GM19035 (cell line): ENCODE measurements around the gene LUZP4.
"Not testable (repeated sequence)": the region's sequence is repeated elsewhere in the genome, so short reads cannot be mapped to it uniquely, and the experiment has no call there.

ENCODE experiments used
- ATAC-seq: cut with Tn5 transposase; IDR thresholded peaks from one replicate; pipeline ENCODE4 v1.9.1; 2021; ENCODE audit not compliant: unreplicated experiment

Gene LUZP4, protein sequence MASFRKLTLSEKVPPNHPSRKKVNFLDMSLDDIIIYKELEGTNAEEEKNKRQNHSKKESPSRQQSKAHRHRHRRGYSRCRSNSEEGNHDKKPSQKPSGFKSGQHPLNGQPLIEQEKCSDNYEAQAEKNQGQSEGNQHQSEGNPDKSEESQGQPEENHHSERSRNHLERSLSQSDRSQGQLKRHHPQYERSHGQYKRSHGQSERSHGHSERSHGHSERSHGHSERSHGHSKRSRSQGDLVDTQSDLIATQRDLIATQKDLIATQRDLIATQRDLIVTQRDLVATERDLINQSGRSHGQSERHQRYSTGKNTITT

DNA sequence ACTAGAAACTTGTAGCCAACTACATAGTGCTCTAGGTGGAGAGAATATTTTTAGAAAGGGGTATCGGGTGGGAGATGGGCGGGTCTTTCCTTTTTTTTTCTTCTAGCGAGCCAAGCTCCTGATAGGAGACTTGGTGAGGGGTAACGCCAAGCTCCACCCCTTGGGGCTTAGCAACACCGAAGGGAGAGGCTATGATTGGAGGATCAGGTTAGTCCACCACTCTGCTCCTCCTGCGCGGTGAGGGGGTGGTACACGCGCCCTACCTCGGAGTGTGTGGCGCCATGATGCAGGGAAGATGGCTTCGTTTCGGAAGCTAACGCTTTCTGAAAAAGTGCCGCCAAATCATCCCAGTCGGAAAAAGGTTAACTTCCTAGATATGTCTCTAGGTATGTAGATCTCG is at the start of gene LUZP4:
Gene LUZP4, plus strand, starts transcription at position 251 of the 400 bp plus-strand sequence. Its CDS starts 45 bp downstream, at position 296.
- ATAC-seq = no peak

DNA sequence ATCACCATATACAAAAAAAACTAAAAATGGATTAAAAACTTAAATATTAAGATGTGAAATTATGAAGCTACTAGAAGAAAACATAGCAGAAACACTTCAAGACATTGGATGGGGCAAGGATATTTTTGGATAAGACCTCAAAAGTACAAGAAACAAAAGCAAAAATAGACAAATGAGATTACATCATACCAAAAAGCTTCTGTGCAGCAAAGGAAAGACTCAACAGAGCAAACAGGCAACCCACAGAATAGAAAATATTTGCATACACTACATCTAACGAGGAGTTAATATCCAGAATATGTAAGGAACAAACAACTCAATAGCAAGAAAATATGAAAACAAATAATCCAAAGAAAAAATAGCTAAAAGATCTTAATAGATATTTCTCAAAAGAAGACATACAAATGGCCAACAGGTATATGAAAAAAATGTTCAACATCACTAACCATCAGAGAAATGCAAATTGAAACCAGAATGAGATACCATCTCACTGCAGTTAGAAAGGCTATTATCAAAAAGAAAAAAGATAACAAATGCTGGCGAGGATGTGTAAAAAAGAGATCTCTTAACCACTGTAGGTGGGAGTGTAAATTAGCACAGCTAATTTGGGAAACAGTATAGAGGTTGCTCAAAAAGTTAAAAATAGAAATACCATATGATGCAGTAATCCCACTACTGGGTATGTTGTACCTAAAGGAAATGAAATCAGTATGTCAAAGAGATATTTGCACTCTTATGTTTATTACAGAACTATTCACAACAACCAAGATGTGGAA is 37.9 kb upstream of the LUZP4 start:
- ATAC-seq = peak; percentile 82

DNA sequence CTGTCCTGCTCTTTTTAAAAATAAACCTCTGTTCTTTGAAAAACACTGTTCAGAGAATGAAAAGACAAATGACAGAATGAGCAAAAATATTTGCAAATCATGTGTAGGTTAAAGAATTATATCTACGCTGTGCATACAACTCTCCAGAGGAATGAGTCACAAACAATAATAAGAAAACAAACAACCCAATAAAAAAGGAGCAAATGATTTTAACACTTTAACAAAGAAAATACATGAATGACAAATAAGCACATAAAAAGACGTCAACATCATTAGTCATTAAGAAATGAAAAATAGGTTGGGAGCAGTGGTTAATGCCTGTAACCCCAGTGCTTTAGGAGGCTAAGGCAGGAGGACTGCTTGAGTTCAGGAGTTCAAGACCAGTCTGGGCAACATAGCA is 34.5 kb upstream of the LUZP4 start:
- no peak for ATAC-seq

DNA sequence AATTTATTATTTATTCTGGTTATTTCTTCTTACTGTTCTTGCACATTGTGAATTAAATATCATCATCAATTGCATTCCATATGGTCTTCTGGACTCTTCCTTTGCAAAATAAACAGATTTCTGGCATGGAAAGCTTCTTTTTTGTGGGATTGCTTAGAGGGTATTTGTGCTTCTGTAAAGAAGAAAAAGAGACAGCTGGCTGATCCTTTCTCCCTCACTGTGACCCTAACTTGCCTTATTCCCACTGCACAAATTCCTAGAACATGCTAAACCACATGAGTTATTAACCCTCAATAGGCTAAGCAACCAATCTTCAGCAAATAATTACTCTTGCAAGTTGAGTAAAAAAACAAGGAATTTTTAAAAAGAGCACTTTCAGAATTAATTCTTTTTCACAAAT is 31.8 kb upstream of the LUZP4 start:
- no peak for ATAC-seq

DNA sequence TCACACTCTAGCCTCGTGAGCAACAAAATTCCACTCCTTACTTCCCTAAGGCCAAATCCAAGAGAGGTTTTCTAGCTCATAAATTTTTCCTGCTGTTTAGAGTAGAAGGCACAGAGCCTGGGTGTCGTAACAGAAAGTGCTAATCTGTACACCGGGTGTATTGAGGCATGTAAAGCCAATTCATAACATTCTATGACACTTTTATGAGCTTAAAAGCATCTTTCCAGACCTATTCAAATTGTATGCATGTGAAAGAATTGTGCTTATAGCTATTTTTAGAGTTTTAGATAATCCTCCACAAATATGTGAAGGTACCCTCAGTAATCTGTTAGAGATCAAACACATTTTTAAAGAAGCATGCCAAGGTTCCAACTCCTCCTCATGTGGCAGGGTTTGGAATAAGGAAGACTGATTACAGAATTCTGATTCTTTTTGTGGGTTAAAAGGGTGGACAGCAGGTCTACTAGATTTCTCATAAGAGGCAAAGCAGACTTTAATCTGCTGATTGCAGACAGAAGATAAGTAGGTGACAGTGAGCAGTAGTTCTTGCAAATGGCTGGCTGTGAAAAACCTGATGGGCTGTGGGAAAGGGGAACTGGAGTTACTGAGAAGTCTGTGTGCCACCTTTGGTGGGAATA is 30.2 kb upstream of the LUZP4 start:
- no peak for ATAC-seq

DNA sequence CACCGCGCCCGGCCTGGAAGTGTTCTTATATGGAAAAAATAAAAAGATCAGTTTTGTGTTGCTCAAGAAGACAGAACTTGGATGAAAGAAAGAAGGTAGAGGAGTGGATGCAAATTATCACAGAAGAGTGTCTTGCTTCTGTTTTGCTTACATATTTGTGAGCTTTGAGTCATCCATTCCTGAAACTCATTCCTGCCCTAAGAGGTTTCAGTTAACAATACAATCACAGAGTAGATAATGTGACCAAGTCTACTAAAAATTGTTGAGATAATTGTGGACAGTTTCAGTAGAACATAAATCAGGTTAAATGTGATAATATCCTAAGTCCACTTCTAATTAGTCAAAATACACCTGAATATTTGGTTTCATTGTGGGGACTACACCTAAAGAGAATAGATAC is 29.2 kb upstream of the LUZP4 start:
- ATAC-seq = no peak

DNA sequence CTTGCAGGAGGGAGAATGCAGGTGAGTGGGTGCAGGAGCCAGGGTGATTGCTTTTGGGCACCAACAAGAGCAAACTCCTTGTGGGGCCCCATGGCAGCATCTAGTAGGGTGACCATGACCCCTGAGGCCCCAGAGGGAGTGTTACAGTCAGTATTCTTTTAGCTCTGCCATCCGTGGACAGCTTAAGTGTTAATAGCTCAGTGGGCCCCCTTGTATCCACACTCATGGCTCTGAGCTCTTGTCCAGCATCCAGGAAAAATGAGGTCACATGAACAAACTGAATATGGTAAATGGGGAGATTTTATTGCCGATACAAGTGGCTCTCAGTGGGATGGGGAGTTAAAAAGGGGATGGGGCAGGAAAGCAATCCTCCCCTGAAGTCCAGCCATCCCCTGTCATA is 28.4 kb upstream of the LUZP4 start:
- ATAC-seq = no peak

DNA sequence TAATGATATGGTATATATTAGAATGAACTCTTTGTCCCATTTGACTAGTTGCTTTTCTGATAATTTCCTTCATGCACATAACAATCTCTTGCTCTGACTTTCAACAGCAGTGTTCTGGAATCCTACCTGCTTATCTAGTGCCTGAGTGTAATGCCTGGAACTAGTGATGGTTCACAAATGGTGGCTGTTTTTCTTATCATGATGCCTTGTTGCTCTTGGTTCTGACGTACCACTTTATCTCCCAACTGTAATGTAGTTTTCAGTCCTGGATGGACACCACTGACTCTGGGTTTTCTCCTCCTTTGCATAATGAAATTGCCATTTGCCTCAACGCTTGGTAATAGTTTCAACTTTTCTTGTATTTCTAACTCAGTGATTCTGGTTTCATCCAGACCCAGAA is 25.5 kb upstream of the LUZP4 start:
- no peak for ATAC-seq

DNA sequence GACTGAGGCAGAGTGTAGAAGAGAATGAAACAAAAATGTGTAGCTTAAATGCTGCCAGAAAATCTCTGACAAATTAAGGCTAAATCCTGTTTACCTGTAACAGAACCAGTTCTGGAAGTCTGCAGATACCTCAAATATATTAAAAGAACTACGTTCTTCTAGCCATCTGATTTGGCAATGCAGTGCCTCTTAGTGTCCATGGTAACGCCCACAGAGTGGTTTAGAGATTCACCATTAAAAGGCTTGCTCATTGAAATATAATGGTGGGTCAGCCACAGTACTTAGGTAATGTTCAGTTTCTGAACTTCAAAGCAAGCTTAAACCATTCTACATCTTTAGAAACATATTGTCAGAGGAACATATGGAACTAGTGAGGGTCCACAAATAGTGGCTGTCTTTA is 23.2 kb upstream of the LUZP4 start:
- ATAC-seq = no peak

DNA sequence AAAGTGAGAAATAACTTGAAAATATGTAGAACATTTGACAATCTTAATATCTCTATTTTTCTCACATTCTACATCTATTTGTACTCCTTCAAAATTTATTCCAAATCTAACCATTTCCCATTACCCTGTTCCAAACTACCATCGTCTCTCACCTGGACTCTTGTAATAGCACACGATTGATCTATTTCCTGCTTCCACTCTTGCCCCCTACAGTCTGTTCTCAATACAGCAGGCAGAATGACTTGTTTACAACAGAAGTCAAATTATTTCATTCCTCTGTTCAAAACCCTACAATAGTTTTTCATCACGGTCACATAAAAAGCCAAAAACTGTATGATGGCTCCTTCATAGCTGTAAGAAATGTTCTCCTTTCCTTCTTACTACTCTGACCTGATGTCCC is 21.1 kb upstream of the LUZP4 start:
- no peak for ATAC-seq

DNA sequence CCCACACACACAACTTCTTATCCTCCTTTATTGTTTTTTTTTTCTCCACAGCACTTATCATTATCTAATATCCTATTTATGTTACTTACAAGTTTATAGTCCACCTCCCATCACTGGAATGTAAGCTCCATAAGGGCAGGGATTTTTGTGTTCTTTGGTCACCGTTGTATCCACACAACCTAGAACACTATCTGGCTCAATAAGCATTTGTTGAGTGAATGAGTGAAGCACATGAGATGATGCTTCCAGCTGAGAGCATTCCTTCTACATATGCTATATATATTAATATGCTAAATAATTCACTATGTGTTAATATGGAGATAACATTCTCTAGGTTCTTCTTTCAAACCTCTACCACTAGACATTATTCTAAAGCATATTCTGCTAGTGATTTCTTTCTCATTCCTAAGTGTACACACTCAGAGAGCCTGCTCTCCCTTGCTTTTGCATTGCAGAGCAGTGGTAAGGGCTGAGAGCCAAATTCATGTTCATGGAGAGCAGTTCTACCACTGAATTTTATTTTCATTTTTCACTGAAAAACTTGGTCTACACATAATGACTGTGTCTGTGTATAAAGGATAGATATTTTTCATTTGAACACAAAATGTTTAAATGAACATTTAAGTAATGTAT is 20.3 kb upstream of the LUZP4 start:
- ATAC-seq = no peak

DNA sequence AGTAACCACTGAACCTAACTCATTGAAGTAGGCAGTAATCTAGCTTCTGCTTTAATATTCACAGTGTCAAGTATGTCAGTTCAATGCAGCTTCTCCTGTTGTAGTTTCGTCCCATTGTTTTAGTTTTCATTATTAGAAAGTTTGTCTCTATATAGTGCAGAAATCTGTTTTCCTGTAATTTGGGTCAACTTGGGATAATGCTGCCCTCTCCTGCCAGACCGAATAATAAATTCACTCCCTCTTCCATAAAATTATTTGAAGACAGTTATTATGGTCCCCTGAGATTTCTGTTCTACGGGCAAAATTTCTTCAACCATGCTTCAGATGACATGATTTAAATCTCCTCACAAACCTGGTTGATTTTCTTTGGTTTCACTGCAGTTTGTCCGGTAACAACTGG is 4.6 kb upstream of the LUZP4 start:
- no peak for ATAC-seq

DNA sequence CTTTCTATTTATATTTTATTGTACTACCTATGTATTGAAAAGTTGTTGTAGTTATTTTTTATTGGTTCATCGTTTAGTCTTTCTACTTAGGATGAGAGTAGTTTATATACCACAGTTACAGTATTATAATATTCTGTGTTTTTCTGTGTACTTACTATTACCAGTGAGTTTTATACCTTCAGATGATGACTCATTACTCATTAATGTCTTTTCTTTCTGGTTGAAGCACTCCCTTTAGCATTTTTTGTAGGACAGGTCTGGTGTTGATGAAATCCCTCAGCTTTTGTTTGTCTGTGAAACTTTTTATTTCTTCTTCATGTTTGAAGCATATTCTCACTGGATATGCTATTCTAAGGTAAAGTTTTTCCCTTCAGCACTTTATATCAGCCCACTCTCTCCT is 7.7 kb downstream of the LUZP4 start:
- no peak for ATAC-seq

DNA sequence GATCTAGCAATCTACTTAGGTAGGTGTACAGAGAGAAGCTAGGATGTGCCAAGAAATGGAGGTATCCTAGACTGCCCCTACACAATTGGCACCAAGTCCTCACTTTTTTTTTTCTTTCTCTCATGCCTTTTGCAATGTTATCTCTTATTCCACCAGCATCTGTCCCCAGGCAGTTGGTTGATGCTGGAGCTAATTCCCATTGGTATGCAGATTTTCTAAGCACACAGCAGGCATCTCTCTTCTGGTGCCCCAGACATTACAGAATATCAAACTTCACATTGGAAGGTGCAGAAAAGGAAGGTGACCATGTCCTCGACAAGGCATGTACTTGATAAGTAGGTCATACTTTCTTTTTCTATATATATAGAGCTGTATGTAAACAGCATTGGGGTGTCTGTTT is 21.6 kb downstream of the LUZP4 start:
- ATAC-seq = no peak

DNA sequence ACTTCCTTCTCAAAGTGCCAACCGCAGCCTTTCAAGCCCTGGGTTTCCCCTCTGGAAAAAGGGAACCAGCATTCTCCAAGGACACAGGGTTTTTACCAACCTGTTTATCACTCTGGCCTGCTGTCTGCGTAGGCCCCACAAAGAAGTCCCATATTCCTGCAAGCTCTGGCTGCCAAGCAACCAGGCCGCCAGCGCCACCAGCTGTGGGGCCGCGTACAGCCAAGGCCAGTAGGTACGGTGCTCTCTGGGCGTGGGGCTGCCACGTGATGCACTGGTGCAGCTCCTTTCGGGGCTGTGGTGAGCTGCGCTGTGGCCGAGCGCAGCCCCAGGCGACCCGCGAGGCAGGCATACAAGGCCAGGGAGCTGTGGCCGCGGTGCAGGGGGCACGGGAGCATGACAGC is 22.1 kb downstream of the LUZP4 start:
- ATAC-seq = no peak

DNA sequence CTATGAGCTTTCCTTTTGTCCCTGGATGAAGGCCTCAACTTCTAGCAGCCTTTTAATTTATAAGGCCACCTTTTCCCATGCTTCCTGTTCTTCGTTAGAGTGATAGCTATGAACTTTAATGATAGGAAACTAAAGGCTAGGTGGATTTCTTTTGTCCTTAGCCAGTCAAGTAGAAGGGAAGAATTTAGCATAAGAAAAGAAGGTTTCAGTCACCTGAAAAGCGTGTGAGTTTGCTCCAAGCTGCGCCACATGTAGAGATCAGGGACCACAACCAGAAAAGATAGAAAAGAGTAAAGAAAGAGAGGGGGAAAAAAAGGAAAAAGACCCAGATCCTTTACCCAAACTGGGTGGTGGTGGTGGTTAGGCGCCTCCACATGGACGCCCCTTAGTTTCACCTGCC is 28.6 kb downstream of the LUZP4 start:
- no peak for ATAC-seq

DNA sequence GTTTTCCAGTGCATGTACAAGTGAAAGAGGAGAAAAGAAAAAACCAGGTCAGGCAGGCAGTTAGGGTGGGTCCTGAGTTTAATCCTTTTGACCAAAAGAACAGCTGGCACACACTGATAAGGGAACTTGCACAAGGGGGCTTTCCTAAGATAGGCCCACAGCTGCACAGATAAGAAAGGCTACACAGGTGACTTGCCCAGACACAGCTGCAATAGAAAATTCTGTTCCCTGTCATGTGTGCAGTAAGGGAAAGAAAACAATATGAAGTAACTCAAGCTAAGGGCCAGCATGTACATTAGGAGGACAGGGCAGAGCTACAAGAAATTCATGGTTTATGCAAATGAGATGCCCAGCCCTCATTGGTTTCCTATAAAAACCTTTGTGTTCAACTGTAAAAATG is 32.9 kb downstream of the LUZP4 start:
- ATAC-seq = no peak

DNA sequence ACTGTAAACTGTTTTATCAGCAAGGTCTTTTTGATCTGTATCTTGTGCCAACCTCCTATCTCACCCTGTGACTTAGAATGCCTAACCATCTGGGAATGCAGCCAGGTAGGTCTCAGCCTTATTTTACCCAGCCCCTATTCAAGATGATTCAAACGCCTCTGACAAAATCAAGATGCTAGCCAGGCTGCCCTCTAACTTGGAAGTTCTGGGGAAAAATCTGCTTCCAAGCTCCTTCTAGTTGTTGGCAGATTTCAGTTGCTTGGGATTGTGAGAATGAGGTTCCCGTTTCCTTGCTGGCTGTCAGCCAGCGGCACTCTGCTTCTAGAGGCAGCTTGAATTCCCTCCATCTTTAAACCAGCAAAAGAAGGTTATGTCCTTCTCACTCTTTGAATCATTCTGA is 34.7 kb downstream of the LUZP4 start:
- ATAC-seq = no peak

DNA sequence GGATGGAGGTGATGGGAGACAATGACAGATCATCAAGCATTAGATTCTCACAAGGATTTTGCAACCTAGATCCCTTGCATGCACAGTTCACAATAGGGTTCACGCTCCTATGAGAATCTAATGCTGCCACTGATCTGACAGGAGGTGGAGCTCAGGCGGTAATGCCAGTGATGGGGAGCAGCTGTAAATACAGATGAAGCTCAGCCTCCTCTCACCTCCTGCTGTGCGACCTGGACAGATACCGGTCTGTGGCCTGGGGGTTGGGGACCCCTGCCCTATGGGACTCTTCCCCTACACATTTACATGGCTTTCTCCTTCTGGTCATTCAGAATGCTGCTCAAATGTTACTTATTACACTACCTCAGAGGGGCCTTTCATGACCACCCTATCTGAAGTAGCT is 39.8 kb downstream of the LUZP4 start:
- not testable (repeated sequence) for ATAC-seq

DNA sequence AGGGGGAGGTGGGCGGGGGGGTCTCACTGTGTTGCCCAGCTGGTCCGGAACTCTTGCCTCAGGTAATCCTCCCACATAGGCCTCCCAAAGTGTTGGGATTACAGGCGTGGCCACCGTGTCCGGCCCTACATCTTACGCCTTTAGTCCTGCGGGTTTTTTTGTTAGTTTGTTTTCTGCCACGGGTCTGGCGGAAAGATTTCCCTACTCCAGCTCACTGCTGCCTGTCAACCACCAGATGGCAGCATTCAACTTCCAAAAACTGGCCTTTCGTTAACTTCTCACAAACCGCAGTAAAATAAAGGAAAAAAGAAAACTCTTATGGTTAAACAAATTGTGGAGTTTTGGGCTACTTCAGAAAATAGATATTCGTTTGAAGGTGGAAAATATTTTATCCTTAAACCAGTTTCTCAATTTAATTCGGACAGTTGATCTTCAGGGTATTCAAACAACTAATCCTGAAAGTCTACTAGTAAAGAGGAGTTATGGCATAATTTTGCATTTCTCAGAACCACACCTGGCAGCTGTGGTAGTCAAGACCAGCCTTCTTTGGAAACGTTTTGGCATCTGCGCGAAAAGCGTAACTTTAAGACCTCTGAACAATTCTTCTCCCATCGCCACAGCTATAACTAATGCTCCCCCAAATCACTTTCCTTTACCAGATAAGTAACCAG is 41.1 kb downstream of the LUZP4 start:
- no peak for ATAC-seq

DNA sequence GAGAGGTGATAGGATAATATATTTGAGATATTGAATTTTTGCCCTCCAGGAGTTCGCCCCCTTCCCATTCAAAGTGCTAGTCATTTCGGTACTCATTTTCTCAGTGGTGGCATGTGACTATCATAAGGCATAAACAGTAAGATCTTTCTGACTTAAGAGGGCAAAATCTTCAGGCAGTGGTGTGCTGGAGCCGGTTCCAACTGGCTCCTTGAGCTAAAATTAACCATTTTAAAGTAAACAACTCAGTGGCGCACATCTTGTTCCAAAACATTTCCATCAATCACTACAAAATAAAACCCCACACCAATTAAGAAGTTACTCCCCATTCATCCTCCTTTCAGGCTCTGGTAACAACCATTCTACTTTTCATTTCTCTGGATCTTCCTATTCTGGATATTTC is 43.3 kb downstream of the LUZP4 start:
- no peak for ATAC-seq
